Bronchial epithelial cell (primary cell): ENCODE data around the gene PTPRN2. TPM values are rescaled to one million over a fixed set of nuclear protein-coding genes. Genes with fewer than 3 reads are reported as not detected.

Experiments
- DNase-seq: peaks from one replicate; pipeline ENCODE4 v3.0.0-alpha.2; 2010; ENCODE audit warnings: low read depth
- FAIRE-seq: peaks from 2 replicates; lab custom pipeline; 2011; peaks lifted over from hg19 to GRCh38; lab: Jason Lieb, UNC
- H3K27me3 ChIP-seq: 2 replicates; pipeline ENCODE4 v1.5.1; 2011; ENCODE audit warnings: low read length; ENCODE audit not compliant: control insufficient read depth, insufficient read depth
- H3K36me3 ChIP-seq: 2 replicates; pipeline ENCODE4 v1.5.1; 2011; ENCODE audit warnings: low read length; ENCODE audit not compliant: control insufficient read depth, insufficient read depth
- H3K4me3 ChIP-seq: 2 replicates; pipeline ENCODE4 v1.5.1; 2011; ENCODE audit warnings: mild to moderate bottlenecking, low read depth, low read length, control low read depth
- CTCF ChIP-seq: IDR thresholded peaks from 2 replicates; pipeline ENCODE4 v1.5.1; 2011; ENCODE audit warnings: mild to moderate bottlenecking, moderate library complexity, low read length, control low read depth, inconsistent platforms; ENCODE audit not compliant: insufficient read depth, severe bottlenecking
- total RNA-seq: library from RNA; depleted of rRNA; stranded (reverse); fragments of >200 nt; gene quantifications from 2 replicates; pipeline ENCODE4 v1.2.1, GENCODE V29; 2014

PTPRN2 gene
- total RNA-seq, 1 donor from 2014 or later = 1.1 TPM

DNA sequence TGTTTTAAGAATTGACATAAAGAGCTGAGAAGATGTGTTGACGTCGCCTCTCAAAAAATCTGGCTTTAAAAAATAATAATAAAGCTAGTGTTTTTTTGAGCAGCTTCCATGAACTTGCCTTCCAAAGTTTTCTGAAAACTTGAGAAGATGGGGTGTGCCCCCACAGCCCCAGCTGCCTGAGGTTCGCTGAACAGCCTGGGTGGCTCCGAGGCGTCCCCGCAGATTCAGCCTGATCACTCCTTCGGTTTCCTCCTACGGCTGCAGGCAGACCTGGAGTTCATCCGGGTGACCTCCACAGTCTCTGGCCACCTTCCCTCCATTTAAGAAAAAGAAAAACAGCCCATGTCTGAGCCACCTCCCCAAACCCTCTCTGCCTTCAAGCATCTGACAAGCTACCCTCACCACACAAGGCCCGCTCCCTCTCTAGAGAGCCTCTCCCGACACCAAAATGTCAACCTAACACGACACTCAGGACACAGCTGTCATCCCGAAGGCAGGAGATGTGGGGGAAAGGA lies 177.8 kb downstream of the PTPRN2 start:
- no peaks in the 10 kb centered on the region for H3K36me3 ChIP-seq
- FAIRE-seq (peak; percentile 52), DNase-seq (no peak)
- no peaks in the 10 kb centered on the region for H3K27me3 ChIP-seq
- H3K4me3 ChIP-seq = no peak overlapping the region
- no peak for TF ChIP-seq CTCF

DNA sequence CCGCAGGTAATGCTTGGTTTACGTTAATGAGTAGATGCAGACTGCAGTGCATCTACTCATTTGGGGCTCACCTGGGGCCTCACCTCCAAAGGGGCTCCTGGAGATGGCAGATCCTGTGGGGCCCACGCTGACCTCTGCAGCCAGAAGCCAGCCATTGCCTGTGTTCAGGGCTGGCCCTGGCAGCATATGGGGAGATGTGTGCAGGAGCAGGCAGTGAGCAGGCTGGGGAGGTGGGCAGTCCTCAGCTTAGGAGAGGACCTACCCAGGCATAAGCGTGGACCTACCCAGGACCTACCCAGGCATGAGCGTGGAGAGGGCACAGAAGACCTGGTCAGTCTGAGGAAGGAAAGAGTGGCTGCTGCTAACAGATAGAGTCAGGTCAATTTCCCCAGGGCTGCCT lies 178.5 kb downstream of the PTPRN2 start:
- no peak overlapping the region for H3K4me3 ChIP-seq
- FAIRE-seq (peak; percentile 18), DNase-seq (no peak)
- no peak for TF ChIP-seq CTCF
- no peaks in the 10 kb centered on the region for H3K27me3 ChIP-seq
- no peaks in the 10 kb centered on the region for H3K36me3 ChIP-seq

GRCh38 chr7:158408318-158408920 lies 179.2 kb downstream of the PTPRN2 start:
- TF ChIP-seq CTCF = no peak
- H3K4me3 ChIP-seq = no peak overlapping the region
- FAIRE-seq (peak; percentile 47), DNase-seq (no peak)
- no peaks in the 10 kb centered on the region for H3K27me3 ChIP-seq
- H3K36me3 ChIP-seq = no peaks in the 10 kb centered on the region

GRCh38 chr7:158407581-158408317 lies 179.9 kb downstream of the PTPRN2 start:
- no peak for FAIRE-seq
- H3K36me3 ChIP-seq = no peaks in the 10 kb centered on the region
- no peaks in the 10 kb centered on the region for H3K27me3 ChIP-seq
- TF ChIP-seq CTCF = peak; percentile 68
- no peak overlapping the region for H3K4me3 ChIP-seq
- DNase-seq = peak; percentile 78

DNA sequence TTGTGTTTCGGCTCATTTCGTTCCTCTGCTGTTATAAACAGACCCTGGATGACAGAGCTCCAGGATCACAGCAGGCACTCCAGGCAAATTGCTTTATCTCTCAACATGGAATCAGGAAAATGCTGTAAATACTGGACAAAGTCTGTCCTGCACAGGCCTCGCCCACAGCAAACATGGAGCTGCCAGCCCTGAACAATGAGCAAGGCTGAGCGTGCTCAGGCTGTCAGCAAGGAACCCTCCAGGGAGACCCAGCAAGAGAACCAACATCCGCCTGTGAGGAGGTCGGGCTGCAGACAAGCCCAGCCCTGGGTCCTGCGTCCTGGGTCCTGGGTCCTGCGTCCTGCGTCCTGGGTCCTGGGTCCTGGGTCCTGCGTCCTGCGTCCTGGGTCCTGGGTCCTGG lies 180.8 kb downstream of the PTPRN2 start:
- DNase-seq = no peak
- no peak for FAIRE-seq
- TF ChIP-seq CTCF = no peak
- Histone ChIP-seq H3K27me3 (no peaks in the 10 kb centered on the region), H3K4me3 (no peak overlapping the region), H3K36me3 (no peaks in the 10 kb centered on the region)
